Ecto neural progenitor cell (in vitro differentiated cells): ENCODE results near the gene SOX12.

Source experiments
- DNase-seq: peaks from one replicate; pipeline ENCODE4 v3.0.0-alpha.2; 2018; ENCODE audit warnings: low spot score

The SOX12 gene

DNA sequence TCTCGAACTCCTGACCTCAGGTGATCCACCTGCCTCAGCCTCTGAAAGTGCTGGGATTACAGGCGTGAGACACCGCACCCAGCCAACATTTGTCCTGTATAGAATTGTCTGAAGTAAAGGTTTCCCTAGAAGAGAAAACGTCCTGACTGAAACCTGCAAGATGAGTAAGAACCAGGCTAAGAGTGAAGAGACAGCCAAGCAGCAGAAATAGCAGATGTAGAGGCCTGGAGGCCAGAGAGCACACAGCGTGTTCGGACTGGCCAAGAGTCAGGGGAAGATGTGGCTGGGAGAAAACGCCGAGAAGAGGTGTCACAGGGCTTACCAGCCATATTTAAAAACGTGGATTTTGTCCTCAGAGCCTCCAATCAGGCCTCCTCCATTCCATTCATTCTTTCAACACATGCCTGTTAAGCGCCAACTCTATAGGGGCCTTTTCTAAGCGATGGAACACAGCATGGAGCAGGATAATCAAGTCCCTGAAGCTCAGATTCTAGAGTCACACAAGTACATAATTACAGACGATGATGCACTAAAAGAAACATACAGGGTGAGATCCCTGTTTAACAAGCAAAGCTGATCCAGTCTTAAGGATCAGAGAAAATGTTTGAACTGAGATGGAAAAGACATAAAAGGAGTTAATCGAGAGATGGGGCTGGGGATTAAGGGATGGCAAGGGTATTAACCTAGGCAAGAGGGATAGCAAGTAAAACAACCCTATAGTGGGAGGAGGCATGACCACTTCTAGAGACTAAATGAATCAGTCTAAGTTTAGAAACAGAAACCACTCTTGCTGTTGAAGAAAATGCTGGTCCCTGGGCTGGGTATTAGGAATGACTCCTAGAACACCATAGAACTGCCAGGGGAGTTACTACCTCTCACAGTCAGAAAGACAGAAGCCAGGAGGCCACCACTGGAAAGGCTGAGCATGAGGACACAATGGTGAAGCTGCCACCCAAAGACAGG is 23.2 kb upstream of the SOX12 start:
- DNase-seq: no peak

DNA sequence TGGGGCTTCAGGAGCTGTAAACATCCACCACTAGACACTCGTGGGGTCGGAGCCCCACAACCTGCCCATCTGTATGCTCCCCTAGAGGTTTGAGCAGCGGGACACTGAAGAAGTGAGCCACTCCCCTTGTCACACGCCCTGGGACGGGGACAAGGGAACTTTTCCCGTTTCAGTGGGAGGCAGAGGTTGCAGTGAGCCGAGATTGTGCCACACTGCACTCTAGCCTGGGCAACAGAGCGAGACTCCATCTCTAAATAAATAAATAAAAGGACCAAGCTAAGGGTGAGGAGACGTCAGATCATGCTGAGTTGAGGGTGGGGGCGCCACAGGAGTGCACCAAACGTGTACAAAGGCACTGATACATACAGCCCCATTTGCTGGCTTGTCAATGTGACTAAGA is 19.6 kb upstream of the SOX12 start:
- no peak for DNase-seq

DNA sequence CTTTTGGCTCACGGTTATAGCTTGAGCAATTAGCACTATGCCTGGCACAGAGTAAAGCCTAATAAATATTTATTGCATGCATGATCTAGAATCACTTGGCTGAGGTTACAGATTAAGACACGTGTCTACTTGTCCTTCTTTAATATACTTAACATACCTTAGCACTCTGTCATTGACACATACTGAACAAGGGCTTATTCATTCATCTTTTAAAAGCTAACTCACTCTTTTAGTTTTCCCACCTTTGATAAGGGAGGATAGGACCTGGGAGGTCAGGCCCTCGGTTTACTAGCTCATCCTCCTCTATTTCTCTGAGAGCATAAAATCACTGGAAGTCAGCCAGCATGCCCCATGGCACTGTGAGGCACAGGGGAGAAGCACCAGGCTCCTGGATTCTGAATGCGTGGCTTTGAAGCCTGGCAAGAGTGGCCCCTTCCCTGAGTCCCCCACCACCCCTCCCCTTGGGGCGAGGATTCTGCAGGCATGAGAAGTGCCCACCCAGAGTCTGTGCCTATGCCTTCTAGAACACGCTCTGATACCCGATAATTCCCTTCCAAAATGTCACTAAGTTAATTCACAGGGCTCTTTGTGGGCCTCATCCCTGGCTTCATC is 16.8 kb upstream of the SOX12 start:
- no peak for DNase-seq

DNA sequence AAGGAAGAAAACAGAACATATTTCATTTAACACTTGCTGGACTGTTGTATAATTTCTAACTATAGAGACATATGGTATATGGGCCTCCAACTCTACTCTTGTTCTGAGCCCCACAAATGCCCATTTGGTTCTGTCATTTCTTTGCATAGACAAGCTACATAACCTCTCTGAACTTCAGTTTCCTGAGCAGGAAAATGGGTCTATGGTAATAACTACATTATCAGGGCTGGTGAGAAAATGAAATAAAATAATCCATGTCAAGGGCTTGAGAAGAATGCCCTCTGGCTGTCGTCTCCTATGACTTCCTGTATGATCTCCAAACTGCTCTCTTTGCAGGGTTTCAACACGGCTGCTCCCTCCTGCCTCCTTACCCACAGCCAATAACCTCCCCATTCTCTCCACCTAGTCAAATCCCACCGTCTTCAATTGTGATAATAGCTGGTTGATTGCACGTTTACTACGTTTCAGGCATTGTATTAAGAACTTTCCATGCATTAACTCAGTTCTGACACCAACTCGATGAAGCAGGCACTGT is 16.0 kb upstream of the SOX12 start:
- DNase-seq: no peak

DNA sequence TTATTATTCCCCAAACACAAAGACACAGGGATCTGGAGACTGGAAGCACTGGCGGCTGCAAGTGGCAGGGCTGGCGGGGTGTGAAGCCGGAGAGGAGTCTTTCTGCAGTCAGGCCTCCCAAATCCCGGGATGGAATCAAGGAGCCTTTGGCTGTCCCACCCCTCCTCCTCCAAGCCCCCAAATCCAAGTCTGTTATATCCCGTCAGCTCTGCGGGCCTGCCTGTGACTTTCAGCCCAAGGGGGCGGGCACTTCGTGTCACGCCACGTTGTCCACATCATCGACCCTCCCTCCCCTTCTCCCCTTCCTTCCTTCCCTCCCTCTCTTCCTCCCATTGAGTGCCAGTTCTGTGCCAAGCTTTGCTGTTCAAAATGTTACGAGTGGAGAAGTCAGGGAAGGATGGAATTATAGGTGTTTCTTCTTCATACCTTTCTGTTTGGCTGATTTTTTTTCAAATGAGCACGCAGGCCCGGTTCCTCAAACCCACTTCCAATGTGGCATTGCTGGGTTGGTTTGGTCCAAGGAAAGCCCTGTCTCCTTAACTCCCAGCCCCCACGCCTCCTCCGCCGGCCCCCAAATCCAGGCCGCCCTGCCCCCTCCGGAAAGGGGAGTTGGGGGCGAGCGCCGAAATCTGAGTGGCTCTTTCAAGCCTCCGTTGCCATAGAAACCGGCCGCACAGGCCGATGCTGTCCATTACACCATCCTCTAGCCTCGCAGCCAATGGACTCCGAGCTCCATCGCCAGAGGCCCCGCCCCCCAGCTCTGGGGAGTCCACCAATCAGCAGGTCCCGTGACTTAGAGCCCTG is 15.3 kb upstream of the SOX12 start:
- peak; percentile 100 for DNase-seq

DNA sequence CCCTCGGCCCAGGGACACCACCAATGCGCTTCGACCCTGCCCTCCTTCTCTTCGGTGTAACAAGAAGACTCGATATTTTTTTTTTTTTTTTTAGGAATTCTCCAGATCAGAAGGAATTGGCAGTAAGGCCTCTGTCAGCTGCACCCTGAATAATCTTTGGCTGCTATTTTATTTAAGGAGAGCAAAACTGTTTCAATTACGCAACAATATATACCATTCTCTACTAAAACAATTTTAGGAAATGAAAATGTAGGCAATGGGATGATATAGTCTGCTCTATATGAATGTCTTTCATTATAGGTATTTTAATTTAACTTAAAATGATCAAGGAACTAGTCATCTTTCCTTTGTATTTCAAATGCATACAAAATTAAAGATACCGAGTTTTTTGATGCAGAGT is 14.7 kb upstream of the SOX12 start:
- DNase-seq: no peak

DNA sequence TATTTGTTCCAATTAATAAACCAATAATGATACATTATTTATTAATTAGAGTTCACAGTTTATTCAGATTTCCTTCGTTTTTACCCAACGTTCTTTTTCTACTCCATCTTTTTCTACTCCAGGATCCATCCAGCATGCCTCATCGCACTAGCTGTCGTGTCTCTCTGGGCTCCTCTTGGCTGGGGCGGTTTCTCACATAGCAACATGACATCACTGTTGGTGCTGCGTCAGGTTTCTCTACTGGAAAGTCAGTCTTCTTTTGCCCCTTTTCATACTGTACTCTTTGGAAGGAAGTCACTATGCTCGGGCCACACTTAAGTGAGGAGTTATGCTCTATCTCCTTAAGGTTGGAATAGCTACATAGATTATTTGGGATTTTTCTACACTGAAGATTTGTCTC is 13.7 kb upstream of the SOX12 start:
- DNase-seq: no peak

DNA sequence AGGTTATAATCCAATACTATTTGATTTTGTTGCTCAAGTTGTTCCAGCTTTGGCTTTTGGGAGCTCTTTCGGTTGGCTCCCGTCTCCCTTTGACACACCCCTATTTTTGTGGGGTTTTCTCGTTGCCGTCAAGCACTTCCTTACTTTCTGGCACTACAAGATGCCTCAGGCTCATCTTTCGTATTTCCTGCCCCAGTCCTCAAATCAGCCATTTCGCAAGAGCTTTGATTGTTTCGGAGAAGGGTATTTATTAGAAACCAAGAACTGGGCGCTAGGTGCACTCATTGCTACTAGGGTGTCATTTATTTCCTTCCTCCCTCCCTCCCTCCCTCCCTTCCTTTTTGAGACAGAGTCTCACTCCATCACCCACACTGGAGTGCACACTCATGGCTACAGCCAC is 13.3 kb upstream of the SOX12 start:
- no peak for DNase-seq

DNA sequence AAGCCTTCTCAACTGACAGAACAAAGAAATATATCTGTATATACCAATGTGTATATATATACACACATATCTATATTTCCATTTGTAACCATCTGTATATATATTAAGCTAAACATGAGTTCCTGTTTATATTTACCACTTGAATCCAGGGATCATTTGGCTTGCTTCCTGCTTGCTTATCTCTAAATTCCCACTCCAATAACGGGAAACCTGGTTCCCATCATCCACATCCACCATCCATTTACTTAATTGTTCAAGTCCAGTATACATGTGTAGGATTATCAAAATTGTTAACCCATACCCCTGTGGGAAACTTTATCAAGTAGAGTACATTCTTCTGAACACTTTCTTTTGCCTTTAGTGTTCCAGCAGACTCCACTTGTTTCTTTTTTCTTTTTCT is 12.5 kb upstream of the SOX12 start:
- no peak for DNase-seq

DNA sequence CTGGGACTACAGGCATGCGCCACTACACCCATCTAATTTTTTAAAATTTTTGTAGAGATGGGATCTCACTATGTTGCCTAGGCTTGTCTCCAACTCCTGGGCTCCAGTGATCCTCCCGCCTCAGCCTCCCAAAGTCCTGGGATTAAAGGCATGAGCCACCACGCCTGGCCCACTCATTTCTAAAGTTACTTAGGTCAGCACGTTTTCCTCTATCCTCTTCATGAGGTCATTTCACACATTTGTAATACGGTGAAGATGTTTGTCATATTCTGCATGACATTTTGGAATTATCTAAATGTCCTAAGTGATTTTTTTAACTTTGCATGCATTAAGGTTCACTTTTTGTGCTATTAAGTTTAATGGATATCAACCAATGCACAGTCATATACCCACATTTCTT is 11.9 kb upstream of the SOX12 start:
- DNase-seq: no peak

DNA sequence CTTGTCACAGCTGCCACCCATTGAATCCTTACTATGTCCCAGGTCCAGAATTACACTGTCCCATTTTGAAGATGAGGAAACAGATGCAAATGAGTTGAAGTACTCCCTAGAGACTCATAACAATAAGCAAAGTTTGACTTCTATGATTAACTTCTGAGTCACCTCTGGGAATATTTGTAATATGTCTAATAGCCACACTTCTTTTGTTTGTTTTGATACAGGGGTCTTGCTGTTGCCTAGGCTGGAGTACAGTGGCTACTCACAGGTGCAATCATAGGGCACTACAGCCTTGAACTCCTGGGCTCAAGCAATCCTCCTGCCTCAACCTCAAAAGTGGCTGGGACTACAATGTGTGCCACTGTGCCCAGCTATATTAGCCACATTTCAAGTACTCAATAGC is 11.4 kb upstream of the SOX12 start:
- DNase-seq: no peak

DNA sequence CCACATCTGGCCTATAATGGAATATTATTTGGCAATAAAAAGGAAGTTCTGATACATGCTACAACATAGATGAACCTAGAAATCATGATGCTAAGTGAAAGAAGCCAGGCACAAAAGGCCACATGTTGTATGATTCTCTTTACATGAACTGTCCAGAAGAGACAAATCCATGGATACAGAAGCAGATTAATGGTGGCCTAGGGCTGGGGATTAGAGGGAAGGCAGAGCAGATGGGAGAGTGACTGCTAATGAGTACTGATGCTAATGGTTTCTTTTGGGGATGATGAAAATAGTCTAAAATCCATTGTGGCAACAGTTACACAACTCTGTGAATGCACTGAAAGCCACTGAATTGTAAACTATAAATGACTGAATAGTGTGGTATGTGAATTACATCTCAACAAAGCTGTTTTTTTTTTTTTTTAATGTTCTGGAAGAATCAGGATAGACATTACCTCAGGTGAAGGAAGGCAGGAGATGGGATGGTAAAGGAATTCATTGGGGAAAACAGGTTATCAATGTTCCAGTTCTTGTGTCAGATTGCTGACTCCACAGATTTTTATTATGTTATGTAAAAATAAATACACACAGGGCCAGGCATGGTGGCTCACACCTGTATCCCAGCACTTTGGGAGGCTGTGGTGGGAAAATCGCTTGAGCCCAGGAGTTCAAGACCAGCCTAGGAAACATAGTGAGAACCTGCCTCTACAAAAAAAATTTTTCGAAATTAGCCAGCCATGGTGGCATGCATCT is 8.9 kb upstream of the SOX12 start:
- no peak for DNase-seq

DNA sequence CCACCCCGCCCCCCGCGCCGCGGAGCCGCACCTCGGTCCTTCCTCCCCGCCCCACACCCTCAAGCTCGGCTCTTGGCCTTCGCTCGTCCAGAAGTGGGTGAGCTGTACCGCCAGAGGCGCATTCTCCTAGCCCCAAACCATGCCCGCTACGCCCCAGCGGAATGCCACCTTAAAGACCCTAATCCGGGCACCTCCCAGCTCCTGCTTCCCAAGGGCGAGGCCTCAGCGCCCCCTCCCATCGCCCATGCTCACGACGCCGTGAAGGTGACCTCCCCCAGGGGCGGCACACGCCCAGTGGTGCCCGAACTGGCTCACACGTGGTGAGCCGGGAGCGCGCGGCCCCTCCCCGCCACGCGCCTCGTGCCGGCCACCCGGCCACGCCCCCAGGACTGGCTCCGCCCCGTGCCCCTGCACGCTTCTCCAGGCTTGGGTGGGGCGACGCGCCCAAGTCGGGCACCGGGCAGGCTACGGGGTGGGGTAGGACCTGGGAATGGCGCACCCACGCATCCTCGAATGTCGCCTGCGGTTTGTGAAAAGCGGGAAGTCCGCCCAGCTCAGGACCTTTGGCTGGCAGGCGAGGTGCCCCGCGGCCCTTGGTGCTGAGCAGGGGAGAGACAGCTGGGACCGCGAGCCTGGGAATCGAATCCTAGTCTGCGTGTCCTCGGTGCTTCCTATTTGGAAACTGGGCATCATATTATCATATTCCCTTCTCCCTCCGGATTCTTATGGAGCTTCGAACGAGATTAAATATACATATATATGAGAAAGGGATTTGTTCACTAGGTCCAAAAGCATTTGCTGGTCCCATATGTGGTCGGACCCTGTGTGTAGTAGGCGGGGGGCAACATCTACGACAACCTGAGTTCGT is 941 bp upstream of the SOX12 start:
- peak; percentile 93 for DNase-seq

DNA sequence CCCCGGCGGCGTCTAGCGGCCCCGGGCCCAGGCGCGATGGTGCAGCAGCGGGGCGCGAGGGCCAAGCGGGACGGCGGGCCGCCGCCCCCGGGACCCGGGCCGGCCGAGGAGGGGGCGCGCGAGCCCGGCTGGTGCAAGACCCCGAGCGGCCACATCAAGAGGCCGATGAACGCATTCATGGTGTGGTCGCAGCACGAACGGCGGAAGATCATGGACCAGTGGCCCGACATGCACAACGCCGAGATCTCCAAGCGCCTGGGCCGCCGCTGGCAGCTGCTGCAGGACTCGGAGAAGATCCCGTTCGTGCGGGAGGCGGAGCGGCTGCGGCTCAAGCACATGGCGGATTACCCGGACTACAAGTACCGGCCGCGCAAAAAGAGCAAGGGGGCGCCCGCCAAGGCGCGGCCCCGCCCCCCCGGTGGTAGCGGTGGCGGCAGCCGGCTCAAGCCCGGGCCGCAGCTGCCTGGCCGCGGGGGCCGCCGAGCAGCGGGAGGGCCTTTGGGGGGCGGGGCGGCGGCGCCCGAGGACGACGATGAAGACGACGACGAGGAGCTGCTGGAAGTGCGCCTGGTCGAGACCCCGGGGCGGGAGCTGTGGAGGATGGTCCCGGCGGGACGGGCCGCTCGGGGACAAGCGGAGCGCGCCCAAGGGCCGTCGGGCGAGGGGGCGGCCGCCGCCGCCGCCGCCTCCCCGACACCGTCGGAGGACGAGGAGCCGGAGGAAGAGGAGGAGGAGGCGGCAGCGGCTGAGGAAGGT is 715 bp downstream of the SOX12 start:
- DNase-seq: peak; percentile 84

DNA sequence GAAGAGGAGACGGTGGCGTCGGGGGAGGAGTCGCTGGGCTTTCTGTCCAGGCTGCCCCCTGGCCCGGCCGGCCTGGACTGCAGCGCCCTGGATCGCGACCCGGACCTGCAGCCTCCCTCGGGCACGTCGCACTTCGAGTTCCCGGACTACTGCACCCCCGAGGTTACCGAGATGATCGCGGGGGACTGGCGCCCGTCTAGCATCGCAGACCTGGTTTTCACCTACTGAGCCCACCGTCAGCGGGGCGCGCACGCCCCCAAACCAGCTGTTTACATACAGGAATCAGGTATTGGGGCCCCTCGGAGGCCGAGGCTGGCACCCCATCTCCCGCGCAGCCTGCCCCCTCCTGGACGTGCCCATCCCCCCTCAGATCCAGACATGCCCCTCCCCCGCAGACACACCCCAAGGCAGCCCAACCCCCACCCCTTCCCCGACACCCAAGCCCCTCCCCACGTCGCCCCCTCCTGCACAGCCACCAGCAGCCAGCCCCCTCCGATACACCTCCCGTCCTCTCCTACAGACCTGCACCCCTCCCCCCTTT is 1.4 kb downstream of the SOX12 start:
- DNase-seq: no peak

DNA sequence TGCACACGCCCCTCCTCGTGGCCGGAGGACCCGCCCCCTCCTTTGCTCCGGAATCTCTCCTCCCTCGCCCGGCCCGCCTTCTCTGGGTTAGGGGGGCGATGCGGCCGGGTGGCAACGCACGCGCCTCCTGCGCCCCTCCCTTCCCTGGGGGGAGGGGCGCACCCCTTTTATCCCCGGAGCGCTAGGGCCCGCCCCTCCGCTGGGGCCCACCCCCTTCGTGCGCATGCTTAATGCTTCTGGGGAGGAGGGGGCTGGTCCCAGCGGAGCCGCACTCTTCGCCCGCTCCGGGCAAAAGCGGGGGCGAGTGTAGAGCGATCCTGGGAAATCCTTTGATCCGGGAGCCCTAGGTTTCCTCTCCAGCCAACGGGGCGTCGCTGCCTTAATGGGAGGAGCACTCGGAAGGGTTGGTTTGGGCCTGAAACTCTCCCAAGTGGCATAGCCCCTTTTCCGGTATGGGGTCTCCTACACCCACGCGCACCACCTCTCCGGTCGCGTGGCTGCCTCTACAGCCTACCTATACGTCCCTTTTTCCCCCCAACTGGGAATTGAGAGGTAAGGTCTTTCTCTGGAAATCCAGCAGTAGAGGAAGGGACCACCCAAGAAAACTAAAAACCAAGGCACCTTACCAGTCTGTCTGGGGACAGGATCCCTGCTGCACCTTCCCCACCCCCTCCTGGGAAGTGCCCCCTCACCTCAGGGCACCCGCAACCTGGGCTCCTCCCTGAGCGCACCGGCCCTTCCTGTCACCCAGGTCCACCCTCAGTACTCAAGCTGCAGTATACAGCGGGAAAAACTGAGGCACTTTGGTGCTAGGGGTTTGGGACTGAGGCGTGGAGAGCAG is 2.1 kb downstream of the SOX12 start:
- DNase-seq: peak; percentile 95

DNA sequence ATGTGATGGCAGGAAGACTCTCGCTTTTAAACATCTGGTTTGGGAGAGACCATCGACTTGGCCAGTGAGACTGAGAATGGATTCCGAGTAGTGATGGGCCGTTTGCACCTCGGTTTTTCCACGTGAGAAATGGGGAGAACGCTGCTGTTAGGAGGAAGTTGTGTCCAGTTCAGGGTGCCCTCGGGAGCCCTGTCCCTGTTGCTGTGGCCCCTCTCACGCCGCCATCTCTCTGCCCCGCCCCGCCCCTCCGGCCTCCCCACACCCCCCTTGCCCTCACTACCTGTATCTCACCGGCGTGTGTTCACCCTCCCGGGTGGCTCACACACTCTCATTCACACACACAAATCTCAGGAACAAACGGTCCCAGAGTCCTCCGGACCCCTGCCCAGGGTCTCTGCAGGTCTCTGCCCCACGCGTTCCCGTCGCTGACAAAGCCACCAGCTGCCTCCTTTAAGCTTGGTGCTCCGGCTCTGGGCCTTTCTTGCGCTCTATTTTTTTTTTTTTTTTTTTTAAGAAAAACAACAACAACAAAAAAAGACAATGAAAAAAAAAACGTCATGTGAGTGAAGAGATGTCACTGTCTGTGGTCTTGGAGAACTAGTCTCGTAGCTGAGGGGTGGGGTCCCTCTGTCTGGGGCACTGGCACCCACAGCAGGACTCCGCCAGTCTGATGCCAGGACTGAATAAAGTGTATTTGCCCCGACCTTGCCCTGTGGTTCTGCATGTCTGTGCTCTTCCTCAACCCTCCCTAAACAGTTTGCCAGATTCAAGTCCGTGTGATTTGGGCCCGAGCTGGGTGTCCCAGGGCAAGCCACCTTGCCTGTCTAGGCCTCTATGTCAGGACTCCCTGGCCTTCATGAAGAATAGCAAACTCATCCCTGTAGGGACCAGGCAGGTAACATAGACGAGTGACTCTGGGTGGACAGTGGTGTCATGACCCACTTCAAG is 2.9 kb downstream of the SOX12 start:
- no peak for DNase-seq
